ENCODE measurements around the gene SMARCD2. TPM values are rescaled to one million over a fixed set of nuclear protein-coding genes. Genes with fewer than 3 reads are reported as not detected.

SMARCD2 gene
- total RNA-seq, 1 donor from 2014 or later: 43.0 TPM

GRCh38 chr17:63783522-63783921, 59.0 kb downstream of the SMARCD2 start:
- no peak overlapping the region for H3K27ac Mint-ChIP-seq (ENCODE audit: unreplicated experiment)
- no peak for DNase-seq (ENCODE audit: low read depth, low spot score)
- TF ChIP-seq, protein P1, sequence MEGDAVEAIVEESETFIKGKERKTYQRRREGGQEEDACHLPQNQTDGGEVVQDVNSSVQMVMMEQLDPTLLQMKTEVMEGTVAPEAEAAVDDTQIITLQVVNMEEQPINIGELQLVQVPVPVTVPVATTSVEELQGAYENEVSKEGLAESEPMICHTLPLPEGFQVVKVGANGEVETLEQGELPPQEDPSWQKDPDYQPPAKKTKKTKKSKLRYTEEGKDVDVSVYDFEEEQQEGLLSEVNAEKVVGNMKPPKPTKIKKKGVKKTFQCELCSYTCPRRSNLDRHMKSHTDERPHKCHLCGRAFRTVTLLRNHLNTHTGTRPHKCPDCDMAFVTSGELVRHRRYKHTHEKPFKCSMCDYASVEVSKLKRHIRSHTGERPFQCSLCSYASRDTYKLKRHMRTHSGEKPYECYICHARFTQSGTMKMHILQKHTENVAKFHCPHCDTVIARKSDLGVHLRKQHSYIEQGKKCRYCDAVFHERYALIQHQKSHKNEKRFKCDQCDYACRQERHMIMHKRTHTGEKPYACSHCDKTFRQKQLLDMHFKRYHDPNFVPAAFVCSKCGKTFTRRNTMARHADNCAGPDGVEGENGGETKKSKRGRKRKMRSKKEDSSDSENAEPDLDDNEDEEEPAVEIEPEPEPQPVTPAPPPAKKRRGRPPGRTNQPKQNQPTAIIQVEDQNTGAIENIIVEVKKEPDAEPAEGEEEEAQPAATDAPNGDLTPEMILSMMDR (conservative IDR thresholded peaks at IDR 0.05): no peak
- no peak overlapping the region for H3K4me3 Mint-ChIP-seq
- peaks cover 22% of the 10 kb centered on the region for H3K4me1 Mint-ChIP-seq
- peaks cover 10% of the 10 kb centered on the region for H3K36me3 Mint-ChIP-seq (ENCODE audit: low read depth)
- H3K9me3 Mint-ChIP-seq: no peaks in the 10 kb centered on the region
- H3K27me3 Mint-ChIP-seq (ENCODE audit: low read depth): no peaks in the 10 kb centered on the region

Other genes with a start within 250 kb of the SMARCD2 start
- gene TACO1, start 241.8 kb downstream of the SMARCD2 start, total RNA-seq: 24.3 and 24.4 TPM in 2 replicates
- 26.0 and 28.0 TPM in 2 replicates for gene MAP3K3, start 220.3 kb downstream of the SMARCD2 start, total RNA-seq
- gene LIMD2, start 142.6 kb downstream of the SMARCD2 start, total RNA-seq: 134 and 145 TPM in 2 replicates
- gene STRADA, start 100.9 kb downstream of the SMARCD2 start, total RNA-seq: 55.0 and 55.9 TPM in 2 replicates
- gene CCDC47, start 69.1 kb downstream of the SMARCD2 start, total RNA-seq: 72.9 and 73.2 TPM in 2 replicates
- gene DDX42, start 68.5 kb downstream of the SMARCD2 start, total RNA-seq: 160 and 161 TPM in 2 replicates
- gene PSMC5, start 15.3 kb downstream of the SMARCD2 start, total RNA-seq: 170 and 178 TPM in 2 replicates
- gene FTSJ3, start 15.0 kb downstream of the SMARCD2 start, total RNA-seq: 57.4 and 59.9 TPM in 2 replicates
- not detected in 2 replicates for gene CSH2, start 31.0 kb upstream of the SMARCD2 start, total RNA-seq
- gene GH2, start 39.3 kb upstream of the SMARCD2 start, total RNA-seq: not detected in 2 replicates
- gene CSH1, start 53.9 kb upstream of the SMARCD2 start, total RNA-seq: not detected in 2 replicates
- gene CSHL1, start 68.6 kb upstream of the SMARCD2 start, total RNA-seq: not detected in 2 replicates
- gene GH1, start 76.2 kb upstream of the SMARCD2 start, total RNA-seq: not detected in 2 replicates
- gene CD79B, start 89.6 kb upstream of the SMARCD2 start, total RNA-seq: 0.86 and 1.0 TPM in 2 replicates
- gene SCN4A, start 130.2 kb upstream of the SMARCD2 start, total RNA-seq: 1.6 and 1.9 TPM in 2 replicates
- 0.82 and 1.4 TPM in 2 replicates for gene PRR29, start 155.7 kb upstream of the SMARCD2 start, total RNA-seq
- not detected in 2 replicates for gene ICAM2, start 177.9 kb upstream of the SMARCD2 start, total RNA-seq

Measured in neural crest cell (in vitro differentiated cells).